Chondrocyte (in vitro differentiated cells): Measurements from ENCODE around the gene TBX3. TPM values are rescaled to one million over a fixed set of nuclear protein-coding genes. Genes with fewer than 3 reads are reported as not detected.
A peak's percentile ranks its signal among the peaks of the same experiment; 100 is the strongest.

Experiments used
- DNase-seq: peaks from one replicate; pipeline ENCODE4 v3.0.0; 2021; ENCODE audit warnings: mixed read lengths, low spot score
- H3K27ac Mint-ChIP-seq: one replicate; pipeline ENCODE4 v1.8.0; 2021; ENCODE audit warnings: mild to moderate bottlenecking, moderate library complexity, mixed read lengths; ENCODE audit not compliant: unreplicated experiment
- H3K27me3 Mint-ChIP-seq: 2 replicates; pipeline ENCODE4 v1.8.0; 2021; ENCODE audit warnings: low read depth, mixed read lengths
- H3K36me3 Mint-ChIP-seq: 2 replicates; pipeline ENCODE4 v1.8.0; 2021; ENCODE audit warnings: low read depth, mixed read lengths
- H3K4me1 Mint-ChIP-seq: 2 replicates; pipeline ENCODE4 v1.8.0; 2021; ENCODE audit warnings: low read depth, mild to moderate bottlenecking, mixed read lengths
- H3K4me3 Mint-ChIP-seq: one replicate; pipeline ENCODE4 v1.8.0; 2021; ENCODE audit warnings: mild to moderate bottlenecking, moderate library complexity, mixed read lengths; ENCODE audit not compliant: unreplicated experiment
- H3K9me3 Mint-ChIP-seq: 2 replicates; pipeline ENCODE4 v1.8.0; 2021; ENCODE audit warnings: low read depth, mixed read lengths
- CTCF ChIP-seq: fragments of 200-600 bp; sonication (generic); IDR thresholded peaks from 2 replicates; pipeline ENCODE4 v1.5.0; 2021; ENCODE audit warnings: antibody characterized with exemption, mild to moderate bottlenecking, moderate library complexity
- total RNA-seq: library from RNA; stranded (reverse); gene quantifications from 3 replicates; pipeline ENCODE4 v1.2.1, GENCODE V29; 2021

Gene TBX3
- total RNA-seq, 1 donor from 2014 or later: 2.5 TPM

- H3K36me3 Mint-ChIP-seq: peaks cover 1% of the 10 kb centered on the region
- peaks cover 29% of the 10 kb centered on the region for H3K4me1 Mint-ChIP-seq
- TF ChIP-seq CTCF: no peak
- DNase-seq: no peak
- H3K27ac Mint-ChIP-seq: no peak overlapping the region
- peaks cover 77% of the 10 kb centered on the region for H3K27me3 Mint-ChIP-seq
- H3K9me3 Mint-ChIP-seq: no peaks in the 10 kb centered on the region
- H3K4me3 Mint-ChIP-seq: no peak overlapping the region
Measured at GRCh38 chr12:114666746-114667668, 17.0 kb downstream of the TBX3 start.

GRCh38 chr12:114665411-114666260, 18.3 kb downstream of the TBX3 start:
- Mint-ChIP-seq H3K4me3 (no peak overlapping the region), H3K27ac (no peak overlapping the region)

GRCh38 chr12:114664651-114665320, 19.2 kb downstream of the TBX3 start:
- H3K4me3 Mint-ChIP-seq: no peak overlapping the region
- H3K27me3 Mint-ChIP-seq: peaks cover 61% of the 10 kb centered on the region
- H3K9me3 Mint-ChIP-seq: no peaks in the 10 kb centered on the region
- no peak for DNase-seq
- no peak for TF ChIP-seq CTCF
- H3K27ac Mint-ChIP-seq: no peak overlapping the region
- peaks cover 1% of the 10 kb centered on the region for H3K36me3 Mint-ChIP-seq
- H3K4me1 Mint-ChIP-seq: peaks cover 27% of the 10 kb centered on the region

More at GRCh38 chr12:114665411-114666260, 18.3 kb downstream of the TBX3 start:
- H3K36me3 Mint-ChIP-seq: peaks cover 1% of the 10 kb centered on the region
- no peaks in the 10 kb centered on the region for H3K9me3 Mint-ChIP-seq
- peaks cover 67% of the 10 kb centered on the region for H3K27me3 Mint-ChIP-seq
- TF ChIP-seq CTCF: no peak
- peaks cover 29% of the 10 kb centered on the region for H3K4me1 Mint-ChIP-seq
- DNase-seq: no peak

GRCh38 chr12:114662512-114663177, 21.3 kb downstream of the TBX3 start:
- Mint-ChIP-seq H3K9me3 (no peaks in the 10 kb centered on the region), H3K36me3 (no peaks in the 10 kb centered on the region), H3K4me3 (no peak overlapping the region), H3K27me3 (peaks cover 51% of the 10 kb centered on the region), H3K4me1 (peaks cover 15% of the 10 kb centered on the region), H3K27ac (no peak overlapping the region)
- no peak for DNase-seq
- TF ChIP-seq CTCF: peak; percentile 95
